DOHH2 (cell line): ENCODE measurements around the gene GNRHR.

ENCODE experiments used
- EZH2phosphoT487 ChIP-seq: fragments of 200-600 bp; sonication (generic); IDR thresholded peaks from 2 replicates; pipeline ENCODE4 v1.6.1; 2017; ENCODE audit warnings: borderline replicate concordance, mild to moderate bottlenecking, antibody characterized with exemption, low read length, moderate library complexity, mixed read lengths
- TF ChIP-seq, protein P1 (sequence below): fragments of 200-600 bp; sonication (generic); IDR thresholded peaks from one replicate; pipeline ENCODE4 v1.5.1; 2014; ENCODE audit warnings: antibody characterized with exemption, mild to moderate bottlenecking, low read depth, low read length; ENCODE audit not compliant: poor library complexity, severe bottlenecking

DNA sequence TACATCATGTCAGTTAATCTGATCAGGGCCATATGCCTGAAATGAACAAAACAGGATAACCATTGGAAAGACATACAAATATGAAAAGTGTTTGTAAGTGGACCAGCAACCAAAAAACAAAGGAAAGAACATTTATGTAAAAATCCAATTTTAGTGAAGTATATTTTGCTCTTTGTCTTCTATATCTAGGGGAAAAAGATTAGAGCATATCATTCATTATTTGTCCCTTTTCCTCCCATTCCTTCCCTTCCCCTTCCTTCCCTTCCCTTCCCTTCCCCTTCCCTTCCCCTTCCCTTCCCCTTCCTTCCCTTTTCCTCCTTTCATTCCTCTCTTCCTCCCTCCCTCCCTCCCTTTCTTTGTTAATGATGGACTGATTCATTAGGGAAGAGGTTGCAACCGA is 1.8 kb upstream of the GNRHR start:
- TF ChIP-seq, protein P1, sequence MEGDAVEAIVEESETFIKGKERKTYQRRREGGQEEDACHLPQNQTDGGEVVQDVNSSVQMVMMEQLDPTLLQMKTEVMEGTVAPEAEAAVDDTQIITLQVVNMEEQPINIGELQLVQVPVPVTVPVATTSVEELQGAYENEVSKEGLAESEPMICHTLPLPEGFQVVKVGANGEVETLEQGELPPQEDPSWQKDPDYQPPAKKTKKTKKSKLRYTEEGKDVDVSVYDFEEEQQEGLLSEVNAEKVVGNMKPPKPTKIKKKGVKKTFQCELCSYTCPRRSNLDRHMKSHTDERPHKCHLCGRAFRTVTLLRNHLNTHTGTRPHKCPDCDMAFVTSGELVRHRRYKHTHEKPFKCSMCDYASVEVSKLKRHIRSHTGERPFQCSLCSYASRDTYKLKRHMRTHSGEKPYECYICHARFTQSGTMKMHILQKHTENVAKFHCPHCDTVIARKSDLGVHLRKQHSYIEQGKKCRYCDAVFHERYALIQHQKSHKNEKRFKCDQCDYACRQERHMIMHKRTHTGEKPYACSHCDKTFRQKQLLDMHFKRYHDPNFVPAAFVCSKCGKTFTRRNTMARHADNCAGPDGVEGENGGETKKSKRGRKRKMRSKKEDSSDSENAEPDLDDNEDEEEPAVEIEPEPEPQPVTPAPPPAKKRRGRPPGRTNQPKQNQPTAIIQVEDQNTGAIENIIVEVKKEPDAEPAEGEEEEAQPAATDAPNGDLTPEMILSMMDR: no peak
- no peak for TF ChIP-seq EZH2phosphoT487
